ENCODE data around the gene GPR3.

Gene GPR3

DNA sequence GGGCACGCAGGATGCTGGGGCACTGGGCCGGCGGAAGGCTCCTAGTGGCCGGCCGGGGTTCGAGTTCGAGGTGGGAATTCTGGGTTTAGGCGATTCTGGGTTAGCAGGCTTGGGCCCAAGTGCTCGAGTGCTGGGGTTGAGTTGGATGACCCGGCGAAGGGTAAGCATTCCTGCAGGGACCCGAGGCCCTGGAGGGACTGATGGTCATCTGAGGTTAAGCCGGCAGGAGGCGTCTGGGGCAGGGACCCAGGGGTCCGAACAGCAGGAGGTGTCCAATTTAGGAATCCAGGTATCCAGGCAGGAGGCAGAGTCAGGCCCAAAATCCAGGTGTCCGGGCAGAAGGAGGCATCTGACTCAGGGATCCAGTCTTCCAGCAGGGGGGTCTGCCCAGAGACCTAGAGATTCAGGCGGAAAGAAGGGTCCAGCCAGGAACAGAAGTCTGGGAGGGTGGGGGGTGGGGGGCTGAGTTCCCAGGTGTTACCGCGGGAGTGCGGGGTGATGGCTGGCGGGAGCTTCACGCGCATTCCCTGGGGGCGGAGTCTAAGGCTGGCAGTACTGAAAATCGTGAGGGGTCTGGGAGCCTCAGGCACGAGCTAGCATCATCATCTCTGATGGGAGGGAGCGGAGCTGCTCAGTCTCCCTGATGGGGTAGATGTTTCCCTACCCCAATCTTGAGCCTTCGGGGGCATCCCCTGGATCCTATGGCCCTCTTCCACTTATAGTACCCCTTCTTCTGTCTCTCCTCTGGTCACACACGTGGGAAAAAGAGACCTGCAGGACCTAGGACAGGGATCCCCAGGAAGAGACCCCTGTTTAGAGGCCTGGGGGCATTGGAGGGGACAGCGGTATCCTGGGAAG lies 585 bp downstream of the GPR3 start:
- TF ChIP-seq, protein P1, sequence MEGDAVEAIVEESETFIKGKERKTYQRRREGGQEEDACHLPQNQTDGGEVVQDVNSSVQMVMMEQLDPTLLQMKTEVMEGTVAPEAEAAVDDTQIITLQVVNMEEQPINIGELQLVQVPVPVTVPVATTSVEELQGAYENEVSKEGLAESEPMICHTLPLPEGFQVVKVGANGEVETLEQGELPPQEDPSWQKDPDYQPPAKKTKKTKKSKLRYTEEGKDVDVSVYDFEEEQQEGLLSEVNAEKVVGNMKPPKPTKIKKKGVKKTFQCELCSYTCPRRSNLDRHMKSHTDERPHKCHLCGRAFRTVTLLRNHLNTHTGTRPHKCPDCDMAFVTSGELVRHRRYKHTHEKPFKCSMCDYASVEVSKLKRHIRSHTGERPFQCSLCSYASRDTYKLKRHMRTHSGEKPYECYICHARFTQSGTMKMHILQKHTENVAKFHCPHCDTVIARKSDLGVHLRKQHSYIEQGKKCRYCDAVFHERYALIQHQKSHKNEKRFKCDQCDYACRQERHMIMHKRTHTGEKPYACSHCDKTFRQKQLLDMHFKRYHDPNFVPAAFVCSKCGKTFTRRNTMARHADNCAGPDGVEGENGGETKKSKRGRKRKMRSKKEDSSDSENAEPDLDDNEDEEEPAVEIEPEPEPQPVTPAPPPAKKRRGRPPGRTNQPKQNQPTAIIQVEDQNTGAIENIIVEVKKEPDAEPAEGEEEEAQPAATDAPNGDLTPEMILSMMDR (IDR thresholded peaks at IDR 0.05): no peak
- DNase-seq (ENCODE audit: low spot score): no peak
- Histone ChIP-seq H3K27ac (peak overlapping the region; percentile 19 to 54), H3K4me3 (peak overlapping the region; percentile 77)

GRCh38 chr1:27393641-27394281 lies 1.3 kb downstream of the GPR3 start:
- TF ChIP-seq, protein P1 (IDR thresholded peaks at IDR 0.05): no peak
- no peak overlapping the region for H3K4me3 ChIP-seq
- DNase-seq (ENCODE audit: low spot score): no peak
- H3K27ac ChIP-seq: no peak overlapping the region

GRCh38 chr1:27394282-27394658 lies 1.8 kb downstream of the GPR3 start:
- no peak overlapping the region for H3K27ac ChIP-seq
- no peak for DNase-seq (ENCODE audit: low spot score)
- TF ChIP-seq, protein P1 (IDR thresholded peaks at IDR 0.05): no peak
- no peak overlapping the region for H3K4me3 ChIP-seq

DNA sequence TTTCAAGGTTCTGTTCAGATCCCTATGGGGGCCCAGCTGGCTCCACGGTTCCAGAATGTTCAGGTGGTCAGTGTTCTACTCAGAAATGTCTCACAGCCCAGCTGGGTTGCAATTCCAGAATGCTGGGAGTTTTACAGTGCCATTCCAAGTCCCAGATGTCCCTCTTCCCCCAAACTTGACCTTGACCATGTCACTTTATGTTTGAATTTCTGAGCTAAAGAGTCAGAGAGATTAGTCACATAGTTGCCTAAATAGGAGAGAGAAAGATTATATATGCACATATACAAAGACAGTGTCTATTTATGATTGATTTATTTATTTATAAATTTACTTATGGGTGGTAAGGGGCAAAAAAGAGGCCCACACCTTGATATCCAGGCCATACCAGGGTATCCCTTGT lies 2.5 kb downstream of the GPR3 start:
- TF ChIP-seq, protein P1 (IDR thresholded peaks at IDR 0.05): no peak
- no peak for DNase-seq (ENCODE audit: low spot score)
- Histone ChIP-seq H3K27ac (no peak overlapping the region), H3K4me3 (no peak overlapping the region)

- no peak for DNase-seq (ENCODE audit: low spot score)
- no peak overlapping the region for H3K4me3 ChIP-seq
- H3K27ac ChIP-seq: no peak overlapping the region
- TF ChIP-seq, protein P1 (IDR thresholded peaks at IDR 0.05): peak; percentile 94
Observed at GRCh38 chr1:27395441-27396195, 3.2 kb downstream of the GPR3 start.

- TF ChIP-seq, protein P1 (IDR thresholded peaks at IDR 0.05): no peak
- Histone ChIP-seq H3K27ac (no peak overlapping the region), H3K4me3 (no peak overlapping the region)
- DNase-seq (ENCODE audit: low spot score): no peak
Observed at GRCh38 chr1:27397110-27397509, 4.7 kb downstream of the GPR3 start.
